ENCODE data around the gene BCL2L2. TPM values are rescaled to one million over a fixed set of nuclear protein-coding genes. Genes with fewer than 3 reads are reported as not detected.

The BCL2L2 gene
- total RNA-seq, 1 experiment from 2014 or later, result 18.3 TPM

DNA sequence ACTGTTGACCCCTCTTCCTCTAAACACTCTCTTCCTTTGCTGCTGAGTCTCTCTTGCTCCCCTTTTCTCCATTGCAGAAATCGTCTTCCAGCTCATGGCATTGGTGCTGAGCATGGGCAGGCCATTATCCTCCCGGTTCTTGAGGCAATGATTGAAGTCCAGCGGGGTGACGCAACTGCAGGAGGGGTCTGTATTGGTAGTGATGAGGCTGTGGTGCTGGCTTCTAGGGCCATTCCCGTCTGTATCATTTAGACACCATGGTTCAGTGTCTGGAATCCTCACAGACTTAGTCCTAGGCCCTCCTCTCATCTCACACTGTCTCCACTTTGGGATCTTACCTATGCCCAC is 46.8 kb downstream of the BCL2L2 start:
- Histone ChIP-seq H3K9me2 (replicated peaks; ENCODE audit: insufficient read depth, low read length) (no peaks in the 10 kb centered on the region), H3K4me2 (ENCODE audit: low read depth, low read length, poor library complexity, severe bottlenecking) (no peak overlapping the region), H3K79me2 (ENCODE audit: low read length) (no peaks in the 10 kb centered on the region), H3K4me3 (ENCODE audit: low read length) (no peak overlapping the region), H3K36me3 (ENCODE audit: insufficient read depth, low read length) (no peaks in the 10 kb centered on the region), H3K4me1 (ENCODE audit: low read length) (no peaks in the 10 kb centered on the region), H4K20me1 (ENCODE audit: insufficient read depth, low read depth, low read length) (no peaks in the 10 kb centered on the region), H2AFZ (ENCODE audit: low read length) (no peak overlapping the region), H3K27ac (ENCODE audit: low read length) (no peak overlapping the region), H3K9me3 (ENCODE audit: low read length) (no peaks in the 10 kb centered on the region), H3K27me3 (ENCODE audit: low read length) (no peaks in the 10 kb centered on the region), H3K9ac (ENCODE audit: low read length) (no peak overlapping the region)
- no peak for DNase-seq

DNA sequence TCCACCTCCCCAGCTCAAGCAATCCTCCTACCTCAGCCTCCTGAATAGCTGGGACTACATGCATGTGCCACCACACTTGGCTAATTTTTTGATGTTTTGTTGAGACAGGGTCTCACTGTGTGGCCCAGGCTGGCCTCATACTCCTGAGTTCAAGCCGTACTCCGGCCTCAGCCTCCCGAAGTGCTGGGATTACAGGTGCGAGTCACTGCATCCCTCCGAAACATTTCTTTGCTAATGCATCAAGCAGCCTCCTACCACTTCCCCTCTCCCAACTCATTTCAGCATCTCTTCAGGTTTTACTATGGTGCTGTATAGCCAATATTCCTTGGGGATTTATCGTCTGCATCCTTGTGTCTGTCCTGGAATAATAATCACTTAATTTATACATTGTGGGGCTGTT is 48.4 kb downstream of the BCL2L2 start:
- H3K79me2 ChIP-seq (ENCODE audit: low read length), result no peaks in the 10 kb centered on the region
- no peaks in the 10 kb centered on the region for H3K9me2 ChIP-seq (replicated peaks; ENCODE audit: insufficient read depth, low read length)
- no peaks in the 10 kb centered on the region for H4K20me1 ChIP-seq (ENCODE audit: insufficient read depth, low read depth, low read length)
- H3K4me1 ChIP-seq (ENCODE audit: low read length), result no peaks in the 10 kb centered on the region
- H3K9ac ChIP-seq (ENCODE audit: low read length), result no peak overlapping the region
- no peak overlapping the region for H2AFZ ChIP-seq (ENCODE audit: low read length)
- no peaks in the 10 kb centered on the region for H3K27me3 ChIP-seq (ENCODE audit: low read length)
- no peak overlapping the region for H3K4me2 ChIP-seq (ENCODE audit: low read depth, low read length, poor library complexity, severe bottlenecking)
- no peaks in the 10 kb centered on the region for H3K36me3 ChIP-seq (ENCODE audit: insufficient read depth, low read length)
- no peaks in the 10 kb centered on the region for H3K9me3 ChIP-seq (ENCODE audit: low read length)
- no peak overlapping the region for H3K27ac ChIP-seq (ENCODE audit: low read length)
- no peak for DNase-seq
- no peak overlapping the region for H3K4me3 ChIP-seq (ENCODE audit: low read length)

DNA sequence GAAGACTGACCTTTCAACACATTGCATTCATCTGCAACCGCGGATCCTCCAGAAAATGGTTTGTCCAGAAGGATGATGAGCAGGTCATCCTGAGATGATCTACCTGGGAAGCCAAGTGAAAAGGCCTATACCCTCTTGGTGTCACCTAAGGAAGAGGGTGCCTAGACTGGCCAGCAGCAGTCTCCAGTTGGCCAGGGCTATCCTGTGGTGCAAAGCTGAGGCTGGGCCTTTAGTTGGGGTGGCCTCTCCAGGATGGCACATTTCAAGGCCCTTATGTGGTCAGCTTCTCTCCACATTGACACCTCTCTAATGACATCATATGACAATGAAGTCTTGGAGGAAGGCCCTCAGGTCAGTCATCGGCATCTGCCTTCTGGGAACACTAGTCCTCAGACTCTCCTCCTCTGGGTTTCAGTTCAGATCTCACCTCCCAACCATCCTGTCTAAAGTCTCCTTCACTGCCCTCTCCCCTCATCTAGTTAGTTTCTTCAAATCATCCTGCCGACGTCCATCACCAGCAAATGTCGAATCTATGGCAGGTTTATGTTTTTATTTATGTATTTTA is 49.3 kb downstream of the BCL2L2 start:
- H3K4me1 ChIP-seq (ENCODE audit: low read length), result no peaks in the 10 kb centered on the region
- H3K27me3 ChIP-seq (ENCODE audit: low read length), result no peaks in the 10 kb centered on the region
- no peaks in the 10 kb centered on the region for H4K20me1 ChIP-seq (ENCODE audit: insufficient read depth, low read depth, low read length)
- no peaks in the 10 kb centered on the region for H3K79me2 ChIP-seq (ENCODE audit: low read length)
- no peak overlapping the region for H3K4me2 ChIP-seq (ENCODE audit: low read depth, low read length, poor library complexity, severe bottlenecking)
- H3K9ac ChIP-seq (ENCODE audit: low read length), result no peak overlapping the region
- H3K4me3 ChIP-seq (ENCODE audit: low read length), result no peak overlapping the region
- no peaks in the 10 kb centered on the region for H3K9me3 ChIP-seq (ENCODE audit: low read length)
- H3K9me2 ChIP-seq (replicated peaks; ENCODE audit: insufficient read depth, low read length), result no peaks in the 10 kb centered on the region
- no peak overlapping the region for H3K27ac ChIP-seq (ENCODE audit: low read length)
- H2AFZ ChIP-seq (ENCODE audit: low read length), result no peak overlapping the region
- DNase-seq, result no peak
- no peaks in the 10 kb centered on the region for H3K36me3 ChIP-seq (ENCODE audit: insufficient read depth, low read length)

DNA sequence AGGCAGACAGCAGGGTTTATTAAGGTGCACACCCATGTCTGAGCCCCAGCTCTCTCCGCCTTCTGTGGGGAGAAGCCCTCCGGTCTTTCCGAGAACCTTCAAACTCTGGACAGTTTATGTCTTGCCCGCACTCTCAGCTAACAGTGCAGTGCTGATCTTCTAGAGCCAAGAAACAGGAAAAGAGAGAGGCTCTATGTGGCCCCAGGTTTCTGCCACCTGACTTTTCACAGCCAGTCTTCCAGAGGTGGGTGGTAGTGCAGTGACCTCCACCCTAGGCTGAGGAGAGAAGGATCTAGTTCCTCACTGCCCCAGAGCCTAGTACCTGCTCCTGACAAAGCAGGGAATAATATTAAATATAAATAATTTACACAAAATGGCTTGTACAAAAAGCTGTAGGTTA is 50.0 kb downstream of the BCL2L2 start:
- DNase-seq, result no peak
- Histone ChIP-seq H4K20me1 (ENCODE audit: insufficient read depth, low read depth, low read length) (no peaks in the 10 kb centered on the region), H3K9me2 (replicated peaks; ENCODE audit: insufficient read depth, low read length) (no peaks in the 10 kb centered on the region), H3K79me2 (ENCODE audit: low read length) (no peaks in the 10 kb centered on the region), H2AFZ (ENCODE audit: low read length) (no peak overlapping the region), H3K4me3 (ENCODE audit: low read length) (no peak overlapping the region), H3K4me1 (ENCODE audit: low read length) (no peaks in the 10 kb centered on the region), H3K27me3 (ENCODE audit: low read length) (no peaks in the 10 kb centered on the region), H3K27ac (ENCODE audit: low read length) (no peak overlapping the region), H3K36me3 (ENCODE audit: insufficient read depth, low read length) (no peaks in the 10 kb centered on the region), H3K9me3 (ENCODE audit: low read length) (no peaks in the 10 kb centered on the region), H3K4me2 (ENCODE audit: low read depth, low read length, poor library complexity, severe bottlenecking) (no peak overlapping the region), H3K9ac (ENCODE audit: low read length) (no peak overlapping the region)

DNA sequence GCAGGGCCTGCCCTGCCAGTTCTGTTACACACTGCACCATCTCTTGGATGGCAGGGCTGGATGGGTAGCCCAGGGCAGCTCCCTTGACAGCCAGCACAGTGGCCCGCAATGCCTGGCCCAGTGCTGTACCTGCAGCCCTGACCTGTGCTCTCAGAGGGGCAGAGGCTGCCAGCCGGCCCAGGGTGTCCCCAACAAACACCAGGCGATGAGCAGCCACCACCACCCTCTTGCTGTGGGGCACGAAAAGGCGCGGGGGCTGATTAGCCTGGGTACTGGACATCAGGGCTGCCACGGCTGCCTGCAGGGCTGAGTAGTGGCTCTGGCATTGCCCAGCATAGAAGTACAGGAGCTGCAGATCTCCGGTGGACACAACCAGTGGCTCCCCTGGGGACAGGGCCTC is 50.6 kb downstream of the BCL2L2 start:
- Histone ChIP-seq H3K9ac (ENCODE audit: low read length) (no peak overlapping the region), H3K79me2 (ENCODE audit: low read length) (no peaks in the 10 kb centered on the region), H3K27me3 (ENCODE audit: low read length) (no peaks in the 10 kb centered on the region), H3K4me2 (ENCODE audit: low read depth, low read length, poor library complexity, severe bottlenecking) (no peak overlapping the region), H2AFZ (ENCODE audit: low read length) (no peak overlapping the region), H3K9me2 (replicated peaks; ENCODE audit: insufficient read depth, low read length) (no peaks in the 10 kb centered on the region), H3K4me1 (ENCODE audit: low read length) (no peaks in the 10 kb centered on the region), H4K20me1 (ENCODE audit: insufficient read depth, low read depth, low read length) (no peaks in the 10 kb centered on the region), H3K36me3 (ENCODE audit: insufficient read depth, low read length) (no peaks in the 10 kb centered on the region), H3K4me3 (ENCODE audit: low read length) (no peak overlapping the region), H3K27ac (ENCODE audit: low read length) (no peak overlapping the region), H3K9me3 (ENCODE audit: low read length) (no peaks in the 10 kb centered on the region)
- DNase-seq, result no peak

DNA sequence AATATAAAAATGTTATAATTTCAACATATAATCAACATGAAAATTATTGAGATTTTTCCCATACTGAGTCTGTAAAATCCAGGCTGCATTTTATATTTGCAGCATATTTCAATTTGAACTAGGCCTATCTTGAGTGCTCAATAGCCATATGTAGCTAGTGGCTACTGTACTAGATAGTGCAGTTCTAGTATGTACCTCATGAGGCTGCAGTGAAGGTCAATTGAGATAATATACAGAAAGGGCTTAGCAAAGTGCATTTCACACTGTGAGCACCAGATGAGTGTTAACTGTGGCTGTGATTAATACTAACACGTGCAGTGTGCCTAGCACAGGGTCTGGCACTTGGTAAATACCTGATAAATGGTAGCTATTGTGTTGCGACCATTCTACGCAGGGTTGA is 51.4 kb downstream of the BCL2L2 start:
- no peak overlapping the region for H2AFZ ChIP-seq (ENCODE audit: low read length)
- H3K9me2 ChIP-seq (replicated peaks; ENCODE audit: insufficient read depth, low read length), result no peaks in the 10 kb centered on the region

DNA sequence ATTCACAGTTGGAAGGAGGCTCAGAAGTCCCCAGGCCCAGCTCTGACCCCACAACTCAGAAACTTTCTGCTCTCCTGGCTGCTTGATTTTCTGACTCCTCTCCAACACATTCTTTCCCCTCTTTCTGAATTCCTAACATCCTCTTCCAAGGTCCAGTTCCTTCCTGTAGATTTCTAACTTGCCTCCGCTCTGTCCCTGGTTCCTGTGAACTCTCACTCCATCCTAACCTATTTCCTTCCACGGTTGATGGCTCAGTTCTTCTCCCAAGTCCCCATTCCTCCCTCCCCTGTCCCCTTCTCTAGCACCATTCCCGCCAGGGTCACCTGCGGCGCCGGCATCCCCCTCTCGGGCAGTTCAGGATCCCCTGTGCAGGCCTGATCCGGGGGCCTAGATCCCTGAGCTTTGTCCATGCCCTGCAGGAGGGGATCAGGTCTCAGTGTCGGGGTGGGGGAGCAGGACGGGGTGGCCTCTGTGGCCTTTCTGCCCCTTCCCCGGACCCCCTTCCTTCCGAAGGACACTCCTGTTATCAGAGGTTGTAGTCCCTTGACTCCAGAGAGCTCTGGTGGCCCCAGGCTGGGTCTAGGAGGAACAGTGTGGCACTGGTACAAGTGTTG is 52.0 kb downstream of the BCL2L2 start:
- DNase-seq, result no peak

More for the DNA sequence above, 51.4 kb downstream of the BCL2L2 start:
- H3K4me1 ChIP-seq (ENCODE audit: low read length), result no peaks in the 10 kb centered on the region
- no peaks in the 10 kb centered on the region for H3K27me3 ChIP-seq (ENCODE audit: low read length)
- no peaks in the 10 kb centered on the region for H3K36me3 ChIP-seq (ENCODE audit: insufficient read depth, low read length)
- H3K79me2 ChIP-seq (ENCODE audit: low read length), result no peaks in the 10 kb centered on the region
- no peak overlapping the region for H3K4me2 ChIP-seq (ENCODE audit: low read depth, low read length, poor library complexity, severe bottlenecking)
- peak; percentile 44 for DNase-seq
- no peak overlapping the region for H3K9ac ChIP-seq (ENCODE audit: low read length)
- no peak overlapping the region for H3K27ac ChIP-seq (ENCODE audit: low read length)
- no peaks in the 10 kb centered on the region for H4K20me1 ChIP-seq (ENCODE audit: insufficient read depth, low read depth, low read length)
- H3K4me3 ChIP-seq (ENCODE audit: low read length), result no peak overlapping the region
- no peaks in the 10 kb centered on the region for H3K9me3 ChIP-seq (ENCODE audit: low read length)

DNA sequence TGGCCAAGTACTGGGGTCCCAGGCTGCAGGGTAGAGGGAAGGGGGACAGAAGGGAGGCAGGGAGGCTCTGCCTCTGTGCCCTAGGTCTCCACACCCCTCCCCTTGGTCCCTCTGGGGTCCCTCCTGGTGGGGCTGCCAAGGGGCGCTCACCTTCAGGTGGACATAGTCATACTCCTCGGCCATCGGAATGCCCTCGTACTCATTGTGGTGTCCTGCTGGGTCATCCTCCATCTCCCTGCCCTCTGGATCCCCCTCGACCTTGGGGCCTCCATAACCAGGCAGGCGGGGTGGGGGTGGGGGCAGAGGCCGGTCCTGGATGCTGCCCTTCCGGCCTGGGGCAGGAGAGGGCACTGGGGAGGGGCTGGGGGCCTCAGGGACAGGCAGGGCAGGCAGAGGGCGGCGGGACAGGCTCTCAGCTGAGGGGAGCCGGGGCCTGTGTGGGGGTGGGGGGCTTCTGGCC is 52.6 kb downstream of the BCL2L2 start:
- Histone ChIP-seq H3K27me3 (ENCODE audit: low read length) (no peaks in the 10 kb centered on the region), H3K9me2 (replicated peaks; ENCODE audit: insufficient read depth, low read length) (no peaks in the 10 kb centered on the region), H3K79me2 (ENCODE audit: low read length) (no peaks in the 10 kb centered on the region), H2AFZ (ENCODE audit: low read length) (no peak overlapping the region), H3K4me2 (ENCODE audit: low read depth, low read length, poor library complexity, severe bottlenecking) (no peak overlapping the region), H3K9me3 (ENCODE audit: low read length) (no peaks in the 10 kb centered on the region), H3K4me3 (ENCODE audit: low read length) (no peak overlapping the region), H3K27ac (ENCODE audit: low read length) (no peak overlapping the region), H4K20me1 (ENCODE audit: insufficient read depth, low read depth, low read length) (no peaks in the 10 kb centered on the region), H3K36me3 (ENCODE audit: insufficient read depth, low read length) (no peaks in the 10 kb centered on the region), H3K9ac (ENCODE audit: low read length) (no peak overlapping the region), H3K4me1 (ENCODE audit: low read length) (no peaks in the 10 kb centered on the region)
- DNase-seq, result no peak

More for the DNA sequence above, 52.0 kb downstream of the BCL2L2 start:
- H3K4me2 ChIP-seq (ENCODE audit: low read depth, low read length, poor library complexity, severe bottlenecking), result no peak overlapping the region
- H3K9me3 ChIP-seq (ENCODE audit: low read length), result no peaks in the 10 kb centered on the region
- no peaks in the 10 kb centered on the region for H3K79me2 ChIP-seq (ENCODE audit: low read length)
- no peaks in the 10 kb centered on the region for H3K4me1 ChIP-seq (ENCODE audit: low read length)
- H4K20me1 ChIP-seq (ENCODE audit: insufficient read depth, low read depth, low read length), result no peaks in the 10 kb centered on the region
- no peaks in the 10 kb centered on the region for H3K36me3 ChIP-seq (ENCODE audit: insufficient read depth, low read length)
- H3K27ac ChIP-seq (ENCODE audit: low read length), result no peak overlapping the region
- no peaks in the 10 kb centered on the region for H3K9me2 ChIP-seq (replicated peaks; ENCODE audit: insufficient read depth, low read length)
- no peak overlapping the region for H2AFZ ChIP-seq (ENCODE audit: low read length)
- no peak overlapping the region for H3K9ac ChIP-seq (ENCODE audit: low read length)
- no peaks in the 10 kb centered on the region for H3K27me3 ChIP-seq (ENCODE audit: low read length)
- no peak overlapping the region for H3K4me3 ChIP-seq (ENCODE audit: low read length)

Measured in Karpas-422 (cell line).